ENCODE data around the gene EDN1.

DNA sequence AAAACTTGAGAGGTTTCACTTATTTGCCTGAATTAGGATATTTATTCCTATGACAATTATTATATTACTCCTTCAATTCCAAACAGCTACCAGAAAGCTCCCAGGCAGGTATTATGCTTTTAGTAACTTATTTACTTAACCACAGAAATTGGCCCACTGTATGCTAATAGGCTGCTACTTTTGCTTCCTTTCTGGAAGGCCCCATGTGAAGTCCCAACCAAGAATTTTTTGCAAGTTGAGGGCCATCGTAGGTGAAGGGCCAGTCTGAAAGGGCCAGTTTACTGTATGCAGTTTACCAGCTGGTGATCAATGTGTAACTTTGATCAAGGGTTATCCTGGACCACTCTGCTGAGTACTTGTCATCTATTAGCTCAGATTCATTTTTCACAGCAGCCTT is 45.0 kb downstream of the EDN1 start:
- TF ChIP-seq, protein P1, sequence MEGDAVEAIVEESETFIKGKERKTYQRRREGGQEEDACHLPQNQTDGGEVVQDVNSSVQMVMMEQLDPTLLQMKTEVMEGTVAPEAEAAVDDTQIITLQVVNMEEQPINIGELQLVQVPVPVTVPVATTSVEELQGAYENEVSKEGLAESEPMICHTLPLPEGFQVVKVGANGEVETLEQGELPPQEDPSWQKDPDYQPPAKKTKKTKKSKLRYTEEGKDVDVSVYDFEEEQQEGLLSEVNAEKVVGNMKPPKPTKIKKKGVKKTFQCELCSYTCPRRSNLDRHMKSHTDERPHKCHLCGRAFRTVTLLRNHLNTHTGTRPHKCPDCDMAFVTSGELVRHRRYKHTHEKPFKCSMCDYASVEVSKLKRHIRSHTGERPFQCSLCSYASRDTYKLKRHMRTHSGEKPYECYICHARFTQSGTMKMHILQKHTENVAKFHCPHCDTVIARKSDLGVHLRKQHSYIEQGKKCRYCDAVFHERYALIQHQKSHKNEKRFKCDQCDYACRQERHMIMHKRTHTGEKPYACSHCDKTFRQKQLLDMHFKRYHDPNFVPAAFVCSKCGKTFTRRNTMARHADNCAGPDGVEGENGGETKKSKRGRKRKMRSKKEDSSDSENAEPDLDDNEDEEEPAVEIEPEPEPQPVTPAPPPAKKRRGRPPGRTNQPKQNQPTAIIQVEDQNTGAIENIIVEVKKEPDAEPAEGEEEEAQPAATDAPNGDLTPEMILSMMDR (IDR thresholded peaks at IDR 0.05), result no peak
- TF ChIP-seq POLR2A (IDR thresholded peaks at IDR 0.05), result no peak
